Measurements from ENCODE around the gene DHRS4. TPM values are rescaled to one million over a fixed set of nuclear protein-coding genes. Genes with fewer than 3 reads are reported as not detected.

DHRS4 gene
- total and polyA plus RNA-seq, 5 donors from 2014 or later: 7.8 to 29.0 (median 23.8) TPM

DNA sequence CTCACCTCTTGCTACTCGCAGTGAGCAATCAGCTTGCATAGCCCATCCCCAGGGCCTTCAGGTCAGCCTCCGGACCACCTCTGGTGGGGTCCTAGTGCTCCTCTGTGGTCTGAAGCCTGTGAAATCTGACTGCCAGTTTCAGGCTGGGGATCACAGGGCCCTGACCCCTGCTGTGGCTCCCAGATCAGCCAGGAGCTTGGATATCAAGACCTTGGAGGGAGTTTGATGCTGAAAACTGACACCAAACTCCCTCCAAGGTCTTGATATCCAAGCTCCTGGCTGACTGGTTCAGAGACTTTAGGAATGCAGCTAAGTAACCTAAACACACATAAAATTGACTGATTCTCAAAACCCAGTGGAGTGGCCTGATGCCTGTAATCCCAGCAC lies 19.8 kb upstream of the DHRS4 start:
- DNase-seq (no peak), ATAC-seq (ENCODE audit: low read depth in 2 of 2) (no peak)
- H3K27me3 Mint-ChIP-seq: peaks cover 23% of the 10 kb centered on the region
- Histone ChIP-seq H3K27me3 (ENCODE audit: control insufficient read depth, insufficient read depth, low read length) (no peaks in the 10 kb centered on the region), H3K4me1 (ENCODE audit: control insufficient read depth, insufficient read depth, low read length, poor library complexity, severe bottlenecking) (no peaks in the 10 kb centered on the region), H3K9me3 (ENCODE audit: control insufficient read depth in 2 of 2, low read length in 2 of 2) (no peaks in the 10 kb centered on the region), H3K27ac (ENCODE audit: insufficient read depth, low read length, poor library complexity, severe bottlenecking) (no peak overlapping the region), H3K4me3 (ENCODE audit: low read depth, low read length) (no peak overlapping the region), H3K36me3 (ENCODE audit: control insufficient read depth, insufficient read depth, low read length) (no peaks in the 10 kb centered on the region)
- peak overlapping the region in 1 of 3 donors; percentile 46 for H3K27ac Mint-ChIP-seq
- H3K36me3 Mint-ChIP-seq: no peaks in the 10 kb centered on the region
- no peaks in the 10 kb centered on the region for H3K9me3 Mint-ChIP-seq
- H3K4me3 Mint-ChIP-seq: no peak overlapping the region
- H3K4me1 Mint-ChIP-seq: no peaks in the 10 kb centered on the region

DNA sequence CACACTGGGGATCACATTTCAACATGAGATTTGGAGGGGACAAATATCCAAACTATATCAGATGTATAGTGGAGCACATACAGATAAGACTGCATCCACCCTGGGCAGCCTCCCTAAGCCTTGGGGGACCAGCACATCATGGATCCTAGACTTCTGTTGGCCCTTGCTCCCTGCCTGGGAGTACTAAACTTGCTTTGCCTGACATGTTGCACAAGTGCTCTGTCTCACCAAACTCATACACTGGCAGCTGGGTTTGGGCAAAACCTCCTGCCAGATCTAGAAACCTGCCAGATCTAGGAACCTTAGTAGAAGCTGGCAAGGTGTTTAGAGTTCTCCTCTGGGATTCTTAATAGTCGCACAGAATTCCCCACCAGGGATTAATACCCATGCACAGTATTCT lies 18.4 kb upstream of the DHRS4 start:
- H3K9me3 Mint-ChIP-seq: no peaks in the 10 kb centered on the region

DNA sequence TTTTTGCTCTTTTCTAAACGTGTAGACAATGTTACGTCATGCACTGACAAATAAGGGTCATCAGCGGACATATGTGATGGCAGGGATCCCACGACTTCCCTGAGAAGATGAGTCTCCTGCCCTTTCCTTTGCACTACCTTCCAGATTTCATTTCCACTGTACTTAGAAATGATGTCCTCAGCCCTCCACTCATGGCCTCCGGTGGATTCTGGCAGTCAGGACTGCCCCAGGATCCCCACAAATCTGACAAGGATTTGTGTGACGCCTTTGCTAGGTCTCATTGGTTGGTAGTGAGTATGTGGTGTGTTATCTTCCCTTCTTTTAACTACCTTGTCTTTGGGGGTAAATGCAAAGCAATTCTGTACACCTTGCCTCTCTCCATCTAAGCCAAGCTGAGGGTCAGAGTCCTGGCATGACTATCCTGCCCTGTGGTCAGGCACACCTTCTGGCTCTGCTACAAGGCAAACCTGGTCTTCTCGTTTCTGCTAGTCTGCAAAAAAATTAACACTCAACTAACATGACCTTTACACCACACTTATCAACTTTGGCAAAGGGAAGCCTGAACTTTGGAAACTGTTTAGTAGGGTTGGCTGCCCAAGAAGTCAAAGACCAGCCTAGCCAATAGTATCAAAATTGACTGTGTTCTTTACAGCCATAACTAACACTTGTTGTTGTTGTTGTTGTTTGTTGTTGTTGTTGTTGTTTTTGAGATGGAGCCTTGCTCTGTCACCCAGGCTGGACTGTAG lies 17.3 kb upstream of the DHRS4 start:
- DNase-seq (no peak), ATAC-seq (ENCODE audit: low read depth in 2 of 2) (no peak)
- Mint-ChIP-seq H3K9me3 (no peaks in the 10 kb centered on the region), H3K27me3 (peaks cover 18% of the 10 kb centered on the region), H3K36me3 (peaks cover 12% of the 10 kb centered on the region), H3K4me3 (no peak overlapping the region), H3K27ac (no peak overlapping the region), H3K4me1 (no peaks in the 10 kb centered on the region)
- Histone ChIP-seq H3K9me3 (ENCODE audit: control insufficient read depth in 2 of 2, low read length in 2 of 2) (no peaks in the 10 kb centered on the region), H3K36me3 (ENCODE audit: control insufficient read depth, insufficient read depth, low read length) (peaks cover 4% of the 10 kb centered on the region), H3K4me3 (ENCODE audit: low read depth, low read length) (no peak overlapping the region), H3K27me3 (ENCODE audit: control insufficient read depth, insufficient read depth, low read length) (no peaks in the 10 kb centered on the region), H3K4me1 (ENCODE audit: control insufficient read depth, insufficient read depth, low read length, poor library complexity, severe bottlenecking) (no peaks in the 10 kb centered on the region), H3K27ac (ENCODE audit: insufficient read depth, low read length, poor library complexity, severe bottlenecking) (no peak overlapping the region)

More for the DNA sequence above, 18.4 kb upstream of the DHRS4 start:
- H3K27me3 Mint-ChIP-seq: peaks cover 18% of the 10 kb centered on the region
- H3K4me3 ChIP-seq (ENCODE audit: low read depth, low read length): no peak overlapping the region
- no peaks in the 10 kb centered on the region for H3K4me1 Mint-ChIP-seq
- H3K36me3 ChIP-seq (ENCODE audit: control insufficient read depth, insufficient read depth, low read length): no peaks in the 10 kb centered on the region
- no peaks in the 10 kb centered on the region for H3K4me1 ChIP-seq (ENCODE audit: control insufficient read depth, insufficient read depth, low read length, poor library complexity, severe bottlenecking)
- H3K27ac Mint-ChIP-seq: no peak overlapping the region
- ATAC-seq (ENCODE audit: low read depth in 2 of 2) (no peak), DNase-seq (no peak)
- no peak overlapping the region for H3K27ac ChIP-seq (ENCODE audit: insufficient read depth, low read length, poor library complexity, severe bottlenecking)
- H3K36me3 Mint-ChIP-seq: peaks cover 6% of the 10 kb centered on the region
- H3K4me3 Mint-ChIP-seq: no peak overlapping the region
- no peaks in the 10 kb centered on the region for H3K9me3 ChIP-seq (ENCODE audit: control insufficient read depth in 2 of 2, low read length in 2 of 2)
- no peaks in the 10 kb centered on the region for H3K27me3 ChIP-seq (ENCODE audit: control insufficient read depth, insufficient read depth, low read length)

DNA sequence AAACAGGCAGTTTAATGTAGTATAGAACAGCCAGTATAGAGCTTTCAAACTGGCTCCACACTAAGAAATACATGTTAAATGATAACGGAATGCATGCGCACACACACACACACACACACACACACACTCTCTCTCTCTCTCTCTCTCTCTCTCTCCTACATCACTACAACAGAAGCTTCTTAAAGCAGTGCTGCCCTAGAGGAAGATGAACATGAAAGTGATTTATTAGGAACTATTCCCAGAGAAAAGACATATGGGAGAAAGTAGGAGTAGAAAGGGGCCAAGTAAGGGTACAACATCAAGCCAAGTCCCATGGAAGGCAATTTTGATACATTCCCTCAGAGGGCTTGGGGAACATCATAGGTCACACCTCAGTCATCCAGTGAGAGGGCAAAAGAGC lies 16.4 kb upstream of the DHRS4 start:
- DNase-seq (no peak), ATAC-seq (ENCODE audit: low read depth in 2 of 2) (no peak)
- Histone ChIP-seq H3K36me3 (ENCODE audit: control insufficient read depth, insufficient read depth, low read length) (peaks cover 4% of the 10 kb centered on the region), H3K4me3 (ENCODE audit: low read depth, low read length) (no peak overlapping the region), H3K4me1 (ENCODE audit: control insufficient read depth, insufficient read depth, low read length, poor library complexity, severe bottlenecking) (no peaks in the 10 kb centered on the region), H3K27ac (ENCODE audit: insufficient read depth, low read length, poor library complexity, severe bottlenecking) (no peak overlapping the region), H3K27me3 (ENCODE audit: control insufficient read depth, insufficient read depth, low read length) (no peaks in the 10 kb centered on the region), H3K9me3 (ENCODE audit: control insufficient read depth in 2 of 2, low read length in 2 of 2) (no peaks in the 10 kb centered on the region)
- Mint-ChIP-seq H3K27ac (no peak overlapping the region), H3K36me3 (peaks cover 12% of the 10 kb centered on the region), H3K9me3 (no peaks in the 10 kb centered on the region), H3K4me3 (no peak overlapping the region), H3K27me3 (peaks cover 13% of the 10 kb centered on the region), H3K4me1 (no peaks in the 10 kb centered on the region)

DNA sequence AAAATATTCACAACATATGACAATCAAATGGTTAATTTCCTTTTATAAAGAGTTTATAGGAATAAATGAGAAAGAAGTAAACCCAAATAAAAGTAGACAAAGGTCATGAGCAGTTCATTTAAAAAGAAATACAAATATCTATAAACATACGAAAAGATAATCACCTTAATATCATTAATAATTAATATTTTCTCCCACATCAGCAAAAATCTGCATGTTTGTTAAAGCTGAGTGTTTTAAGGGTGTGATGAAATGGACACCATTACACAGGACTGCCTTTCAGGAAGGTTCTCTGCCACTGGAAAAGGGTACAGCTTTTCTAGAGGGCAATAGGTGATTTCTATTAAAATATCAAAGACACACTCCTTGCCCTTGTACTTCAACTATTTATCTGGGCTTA lies 14.7 kb upstream of the DHRS4 start:
- H3K27me3 ChIP-seq (ENCODE audit: control insufficient read depth, insufficient read depth, low read length): no peaks in the 10 kb centered on the region
- no peak overlapping the region for H3K27ac ChIP-seq (ENCODE audit: insufficient read depth, low read length, poor library complexity, severe bottlenecking)
- no peaks in the 10 kb centered on the region for H3K9me3 Mint-ChIP-seq
- no peak for ATAC-seq (ENCODE audit: low read depth in 2 of 2)
- no peak for DNase-seq
- peaks cover 12% of the 10 kb centered on the region for H3K36me3 Mint-ChIP-seq
- no peak overlapping the region for H3K4me3 Mint-ChIP-seq
- no peak overlapping the region for H3K27ac Mint-ChIP-seq
- no peaks in the 10 kb centered on the region for H3K4me1 ChIP-seq (ENCODE audit: control insufficient read depth, insufficient read depth, low read length, poor library complexity, severe bottlenecking)
- no peaks in the 10 kb centered on the region for H3K9me3 ChIP-seq (ENCODE audit: control insufficient read depth in 2 of 2, low read length in 2 of 2)
- peaks cover 4% of the 10 kb centered on the region for H3K36me3 ChIP-seq (ENCODE audit: control insufficient read depth, insufficient read depth, low read length)
- peaks cover 0 to 6% (median 1%) of the 10 kb centered on the region in 4 donors for H3K4me1 Mint-ChIP-seq
- peaks cover 4% of the 10 kb centered on the region for H3K27me3 Mint-ChIP-seq
- H3K4me3 ChIP-seq (ENCODE audit: low read depth, low read length): no peak overlapping the region

DNA sequence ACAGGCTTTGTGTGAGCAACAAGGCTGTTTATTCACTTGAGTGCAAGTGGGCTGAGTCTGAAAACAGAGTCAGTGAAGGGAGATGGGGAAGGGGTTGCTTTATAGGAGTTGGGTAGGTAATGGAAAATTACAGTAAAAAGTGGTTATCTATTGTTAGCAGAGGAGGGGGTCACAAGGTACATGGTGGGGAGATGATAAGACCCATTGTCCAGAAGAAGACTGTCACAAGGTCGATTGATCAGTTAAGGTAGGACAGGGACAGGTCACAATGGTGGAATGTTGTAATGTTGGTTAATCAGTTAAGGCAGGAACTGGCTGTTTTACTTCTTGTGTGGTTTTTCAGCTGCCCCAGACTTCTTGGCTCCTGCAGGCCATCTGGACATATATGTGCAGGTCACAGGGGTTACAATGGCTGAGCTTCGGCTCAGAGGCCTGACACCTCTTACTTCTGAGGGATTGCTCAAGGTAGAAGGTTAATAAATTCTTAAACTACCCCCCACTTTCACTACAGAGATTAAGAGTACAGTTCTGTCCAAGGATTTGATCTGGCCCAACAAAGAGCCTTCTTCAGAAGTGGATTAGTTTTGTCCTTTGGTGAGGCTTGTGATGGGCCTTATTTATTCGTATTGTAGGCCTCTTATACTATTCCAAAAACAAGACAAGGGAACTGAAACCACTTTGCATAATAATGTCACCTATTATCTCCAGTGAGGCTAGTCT lies 13.8 kb upstream of the DHRS4 start:
- H3K4me1 ChIP-seq (ENCODE audit: control insufficient read depth, insufficient read depth, low read length, poor library complexity, severe bottlenecking): no peaks in the 10 kb centered on the region
- no peaks in the 10 kb centered on the region for H3K9me3 Mint-ChIP-seq
- H3K27me3 ChIP-seq (ENCODE audit: control insufficient read depth, insufficient read depth, low read length): no peaks in the 10 kb centered on the region
- H3K36me3 Mint-ChIP-seq: peaks cover 12% of the 10 kb centered on the region
- no peak overlapping the region for H3K27ac ChIP-seq (ENCODE audit: insufficient read depth, low read length, poor library complexity, severe bottlenecking)
- H3K27me3 Mint-ChIP-seq: peaks cover 4% of the 10 kb centered on the region
- ATAC-seq (ENCODE audit: low read depth in 2 of 2): no peak
- peaks cover 4% of the 10 kb centered on the region for H3K36me3 ChIP-seq (ENCODE audit: control insufficient read depth, insufficient read depth, low read length)
- peaks cover 0 to 7% (median 5%) of the 10 kb centered on the region in 4 donors for H3K4me1 Mint-ChIP-seq
- DNase-seq: no peak
- no peak overlapping the region for H3K4me3 ChIP-seq (ENCODE audit: low read depth, low read length)
- no peak overlapping the region for H3K4me3 Mint-ChIP-seq
- H3K27ac Mint-ChIP-seq: peak overlapping the region in 1 of 3 donors; percentile 12
- no peaks in the 10 kb centered on the region for H3K9me3 ChIP-seq (ENCODE audit: control insufficient read depth in 2 of 2, low read length in 2 of 2)

DNA sequence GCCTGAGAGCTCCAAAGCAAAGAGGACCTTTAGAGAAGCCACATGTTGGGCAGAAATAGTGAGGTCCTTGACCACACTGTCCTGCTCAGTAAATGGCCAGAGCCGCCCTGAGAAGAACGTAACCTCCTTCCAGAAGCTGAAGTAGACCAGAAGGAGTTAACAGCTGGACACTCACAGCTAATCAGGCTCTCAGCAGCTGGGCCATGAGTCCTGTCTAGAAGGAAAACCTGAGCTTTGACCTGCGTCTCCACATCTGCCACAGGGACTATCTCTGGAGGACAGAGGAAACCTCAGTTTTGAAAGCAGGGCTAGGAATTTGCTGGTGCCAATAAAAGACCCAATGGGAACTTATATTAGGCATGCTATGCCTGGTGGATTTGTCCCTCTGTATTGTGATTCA lies 12.3 kb upstream of the DHRS4 start:
- ATAC-seq (ENCODE audit: low read depth in 2 of 2) (no peak), DNase-seq (no peak)
- Histone ChIP-seq H3K4me1 (ENCODE audit: control insufficient read depth, insufficient read depth, low read length, poor library complexity, severe bottlenecking) (no peaks in the 10 kb centered on the region), H3K9me3 (ENCODE audit: control insufficient read depth in 2 of 2, low read length in 2 of 2) (no peaks in the 10 kb centered on the region), H3K4me3 (ENCODE audit: low read depth, low read length) (no peak overlapping the region), H3K27ac (ENCODE audit: insufficient read depth, low read length, poor library complexity, severe bottlenecking) (no peak overlapping the region), H3K27me3 (ENCODE audit: control insufficient read depth, insufficient read depth, low read length) (no peaks in the 10 kb centered on the region), H3K36me3 (ENCODE audit: control insufficient read depth, insufficient read depth, low read length) (peaks cover 4% of the 10 kb centered on the region)
- H3K9me3 Mint-ChIP-seq: no peaks in the 10 kb centered on the region
- peaks cover 12% of the 10 kb centered on the region for H3K36me3 Mint-ChIP-seq
- H3K27ac Mint-ChIP-seq: no peak overlapping the region
- peaks cover 6 to 11% (median 9%) of the 10 kb centered on the region in 4 donors for H3K4me1 Mint-ChIP-seq
- H3K4me3 Mint-ChIP-seq: no peak overlapping the region
- peaks cover 2% of the 10 kb centered on the region for H3K27me3 Mint-ChIP-seq

DNA sequence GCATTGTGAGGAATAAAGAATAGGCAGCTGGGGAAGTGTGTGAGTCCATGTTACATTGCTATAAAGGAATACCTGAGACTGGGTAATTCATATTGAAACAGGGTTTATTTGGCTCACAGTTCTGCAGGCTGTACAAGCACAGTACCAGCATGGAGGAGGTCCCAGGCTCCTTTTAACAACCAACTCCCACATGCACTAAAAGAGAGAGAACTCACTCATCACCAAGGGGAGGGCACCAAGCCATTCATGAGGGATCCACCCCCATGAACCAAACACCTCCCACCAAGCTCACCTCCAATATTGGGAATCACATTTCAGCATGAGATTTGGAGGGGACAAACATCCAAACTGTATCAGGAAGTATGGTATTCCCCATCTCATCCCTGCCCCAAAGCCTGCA lies 11.9 kb upstream of the DHRS4 start:
- Histone ChIP-seq H3K4me1 (ENCODE audit: control insufficient read depth, insufficient read depth, low read length, poor library complexity, severe bottlenecking) (no peaks in the 10 kb centered on the region), H3K4me3 (ENCODE audit: low read depth, low read length) (no peak overlapping the region), H3K27ac (ENCODE audit: insufficient read depth, low read length, poor library complexity, severe bottlenecking) (no peak overlapping the region), H3K9me3 (ENCODE audit: control insufficient read depth in 2 of 2, low read length in 2 of 2) (no peaks in the 10 kb centered on the region), H3K27me3 (ENCODE audit: control insufficient read depth, insufficient read depth, low read length) (no peaks in the 10 kb centered on the region), H3K36me3 (ENCODE audit: control insufficient read depth, insufficient read depth, low read length) (peaks cover 4% of the 10 kb centered on the region)
- Mint-ChIP-seq H3K27ac (no peak overlapping the region), H3K4me3 (no peak overlapping the region), H3K4me1 (peaks cover 10 to 14% (median 12%) of the 10 kb centered on the region in 4 donors), H3K36me3 (peaks cover 12% of the 10 kb centered on the region), H3K27me3 (peaks cover 5% of the 10 kb centered on the region), H3K9me3 (no peaks in the 10 kb centered on the region)
- DNase-seq (no peak), ATAC-seq (ENCODE audit: low read depth in 2 of 2) (no peak)

All from CD4-positive, CD25-positive, alpha-beta regulatory T cell (primary cell).